ENCODE results near the gene EP300.

DNA sequence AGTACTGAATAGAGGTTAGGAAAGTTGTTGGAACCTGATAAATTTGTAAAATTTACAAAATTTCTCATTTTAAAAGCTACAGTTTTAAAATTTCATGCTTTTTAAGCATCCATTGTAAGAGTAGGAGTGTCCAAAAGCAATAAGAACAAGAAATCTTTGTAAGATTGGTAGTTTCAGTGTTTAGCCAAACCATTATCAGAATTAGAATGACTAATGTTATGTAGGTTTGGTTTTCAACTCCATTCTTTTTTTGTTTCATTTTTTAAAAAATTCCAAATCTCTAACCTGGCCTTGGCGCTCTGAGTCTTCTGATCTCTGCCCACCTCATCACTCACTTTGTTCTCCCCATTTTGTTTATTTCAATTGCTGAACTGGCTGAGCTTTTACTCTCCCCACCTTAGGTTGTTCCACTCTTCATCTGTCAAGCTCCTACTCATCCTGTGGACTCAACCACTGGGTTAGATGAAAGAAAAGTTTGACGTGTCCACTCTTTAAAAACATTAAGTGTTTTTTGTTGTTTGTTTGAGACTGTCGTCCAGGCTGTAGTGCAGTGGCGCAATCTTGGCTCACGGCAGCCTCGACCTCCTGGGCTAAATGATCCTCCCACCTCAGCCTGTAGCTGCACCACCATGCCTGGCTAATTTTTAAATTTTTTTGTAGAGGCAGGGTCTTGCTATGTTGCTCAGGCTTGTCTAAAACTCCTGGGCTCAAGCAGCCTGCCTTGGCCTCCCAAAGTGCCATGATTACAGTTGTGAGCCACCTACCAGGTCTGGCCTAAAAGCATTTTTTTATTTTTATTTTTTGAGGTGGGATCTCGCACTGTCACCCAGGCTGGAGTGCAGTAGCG lies 14.0 kb downstream of the EP300 start:
- TF ChIP-seq, protein P1, sequence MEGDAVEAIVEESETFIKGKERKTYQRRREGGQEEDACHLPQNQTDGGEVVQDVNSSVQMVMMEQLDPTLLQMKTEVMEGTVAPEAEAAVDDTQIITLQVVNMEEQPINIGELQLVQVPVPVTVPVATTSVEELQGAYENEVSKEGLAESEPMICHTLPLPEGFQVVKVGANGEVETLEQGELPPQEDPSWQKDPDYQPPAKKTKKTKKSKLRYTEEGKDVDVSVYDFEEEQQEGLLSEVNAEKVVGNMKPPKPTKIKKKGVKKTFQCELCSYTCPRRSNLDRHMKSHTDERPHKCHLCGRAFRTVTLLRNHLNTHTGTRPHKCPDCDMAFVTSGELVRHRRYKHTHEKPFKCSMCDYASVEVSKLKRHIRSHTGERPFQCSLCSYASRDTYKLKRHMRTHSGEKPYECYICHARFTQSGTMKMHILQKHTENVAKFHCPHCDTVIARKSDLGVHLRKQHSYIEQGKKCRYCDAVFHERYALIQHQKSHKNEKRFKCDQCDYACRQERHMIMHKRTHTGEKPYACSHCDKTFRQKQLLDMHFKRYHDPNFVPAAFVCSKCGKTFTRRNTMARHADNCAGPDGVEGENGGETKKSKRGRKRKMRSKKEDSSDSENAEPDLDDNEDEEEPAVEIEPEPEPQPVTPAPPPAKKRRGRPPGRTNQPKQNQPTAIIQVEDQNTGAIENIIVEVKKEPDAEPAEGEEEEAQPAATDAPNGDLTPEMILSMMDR (IDR thresholded peaks at IDR 0.05): no peak
- TF ChIP-seq POLR2A (IDR thresholded peaks at IDR 0.05): no peak
